Activated CD8-positive, alpha-beta memory T cell treated with anti-CD3 and anti-CD28 coated beads, Interleukin-2, amount 50 U/mL, for 4 hours (primary cell): ENCODE data around the gene MYO5B.
"Not testable (repeated sequence)": the region's sequence is repeated elsewhere in the genome, so short reads cannot be mapped to it uniquely, and the experiment has no call there.

Source experiments
- DNase-seq: peaks from one replicate; pipeline ENCODE4 v3.0.0-alpha.2; 2020

MYO5B gene

GRCh38 chr18:49814147-49814499, 380.8 kb downstream of the MYO5B start:
- DNase-seq = peak; percentile 51

GRCh38 chr18:49813319-49814146, 381.4 kb downstream of the MYO5B start, which contains the start of gene ACAA2:
Gene ACAA2 (minus strand): TSS chr18:49813533. CDS start chr18:49813484, 49 bp downstream.
- peak; percentile 79 for DNase-seq

GRCh38 chr18:49813069-49813318, 382.0 kb downstream of the MYO5B start:
- no peak for DNase-seq

- DNase-seq = no peak
Observed at GRCh38 chr18:49812286-49813068, 382.5 kb downstream of the MYO5B start.

GRCh38 chr18:49811151-49811938, 383.6 kb downstream of the MYO5B start:
- no peak for DNase-seq

GRCh38 chr18:49808553-49809191, 386.3 kb downstream of the MYO5B start:
- not testable (repeated sequence) for DNase-seq

GRCh38 chr18:49804096-49804495, 390.9 kb downstream of the MYO5B start:
- no peak for DNase-seq

GRCh38 chr18:49802623-49803022, 392.3 kb downstream of the MYO5B start:
- DNase-seq = no peak

GRCh38 chr18:49800491-49800890, 394.5 kb downstream of the MYO5B start:
- not testable (repeated sequence) for DNase-seq

- DNase-seq = not testable (repeated sequence)
Observed at GRCh38 chr18:49799806-49800205, 395.1 kb downstream of the MYO5B start.

GRCh38 chr18:49798001-49798400, 396.9 kb downstream of the MYO5B start:
- no peak for DNase-seq

- no peak for DNase-seq
Observed at GRCh38 chr18:49795612-49796552, 399.1 kb downstream of the MYO5B start.

- no peak for DNase-seq
Observed at GRCh38 chr18:49794743-49795142, 400.2 kb downstream of the MYO5B start.

- not testable (repeated sequence) for DNase-seq
Observed at GRCh38 chr18:49789560-49790134, 405.3 kb downstream of the MYO5B start.

- no peak for DNase-seq
Observed at GRCh38 chr18:49788327-49788898, 406.5 kb downstream of the MYO5B start.

GRCh38 chr18:49786019-49786720, 408.8 kb downstream of the MYO5B start:
- no peak for DNase-seq

- no peak for DNase-seq
Observed at GRCh38 chr18:49784427-49785185, 410.3 kb downstream of the MYO5B start.

GRCh38 chr18:49783631-49784030, 411.3 kb downstream of the MYO5B start:
- not testable (repeated sequence) for DNase-seq

GRCh38 chr18:49778826-49779465, 416.0 kb downstream of the MYO5B start:
- DNase-seq = no peak
